DOHH2 (cell line): Measurements from ENCODE around the gene CDSN.

Experiments used
- CTCF ChIP-seq: fragments of 200-600 bp; sonication (generic); IDR thresholded peaks from one replicate; pipeline ENCODE4 v1.5.1; 2014; ENCODE audit warnings: antibody characterized with exemption, mild to moderate bottlenecking, low read depth, low read length; ENCODE audit not compliant: poor library complexity, severe bottlenecking
- EZH2phosphoT487 ChIP-seq: fragments of 200-600 bp; sonication (generic); IDR thresholded peaks from 2 replicates; pipeline ENCODE4 v1.6.1; 2017; ENCODE audit warnings: borderline replicate concordance, mild to moderate bottlenecking, antibody characterized with exemption, low read length, moderate library complexity, mixed read lengths

- TF ChIP-seq CTCF (no peak), EZH2phosphoT487 (no peak)
Measured at GRCh38 chr6:31169123-31169857, 49.0 kb upstream of the CDSN start.
